ENCODE data around the gene LAMA4. TPM values are rescaled to one million over a fixed set of nuclear protein-coding genes. Genes with fewer than 3 reads are reported as not detected.

Gene LAMA4
- total RNA-seq, 1 experiment from 2014 or later: 1.1 TPM

DNA sequence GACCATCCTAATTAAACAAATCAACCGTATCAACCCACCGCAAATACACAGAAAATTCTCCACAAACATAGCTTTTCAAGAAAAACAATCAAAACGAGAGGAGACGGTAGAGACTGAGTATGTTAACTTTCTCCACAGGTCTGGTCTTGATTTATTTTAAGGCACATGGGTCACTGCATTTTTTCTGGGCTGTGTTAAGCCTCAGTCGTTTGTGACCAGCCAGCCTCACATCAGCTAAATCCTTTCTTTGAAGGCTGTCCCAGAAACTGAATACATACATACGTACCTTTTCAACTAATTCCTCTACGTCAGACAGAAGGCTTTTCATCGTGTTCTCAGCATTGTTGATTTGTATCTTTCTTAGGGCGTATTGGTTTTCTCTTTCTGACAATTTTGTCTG lies 69.4 kb downstream of the LAMA4 start:
- 100% methylated on average over 2 of the region's 9 CpGs for WGBS (ENCODE audit: extremely low coverage, insufficient read length, low lambda C conversion rate)
- Histone ChIP-seq H2BK20ac (ENCODE audit: low read depth, low read length, poor library complexity, severe bottlenecking) (no peak overlapping the region), H3K4ac (ENCODE audit: low read depth, low read length) (no peak overlapping the region), H3K23me2 (ENCODE audit: insufficient read length, low read depth, low read length, poor library complexity, severe bottlenecking) (no peaks in the 10 kb centered on the region), H4K20me1 (ENCODE audit: control insufficient read depth, insufficient read depth, insufficient read length) (no peaks in the 10 kb centered on the region), H3K9me3 (ENCODE audit: control insufficient read depth, low read depth, low read length) (no peaks in the 10 kb centered on the region), H3K4me2 (ENCODE audit: insufficient read depth, insufficient read length, low read length) (no peak overlapping the region), H4K5ac (ENCODE audit: insufficient read length, low read depth, low read length) (no peak overlapping the region), H3K79me1 (ENCODE audit: insufficient read depth, low read depth, low read length, poor library complexity, severe bottlenecking) (no peaks in the 10 kb centered on the region), H3K27ac (ENCODE audit: insufficient read length, low read depth, low read length) (no peak overlapping the region), H3K14ac (ENCODE audit: insufficient read depth, low read length) (no peak overlapping the region), H3K18ac (ENCODE audit: insufficient read length, low read depth, low read length) (no peak overlapping the region), H3K9ac (ENCODE audit: extremely low read depth, insufficient read length, low read length) (no peak overlapping the region), H3T11ph (ENCODE audit: low read length) (no peak overlapping the region), H3K56ac (ENCODE audit: insufficient read length, low read depth, low read length) (no peak overlapping the region), H3K4me1 (ENCODE audit: insufficient read depth, low read length) (no peaks in the 10 kb centered on the region), H2AFZ (ENCODE audit: low read length) (no peak overlapping the region), H2BK120ac (ENCODE audit: low read depth, low read length, poor library complexity, severe bottlenecking) (no peak overlapping the region), H4K91ac (ENCODE audit: insufficient read length, low read depth, low read length) (no peak overlapping the region), H2BK5ac (ENCODE audit: insufficient read length, low read length) (no peak overlapping the region), H3K23ac (ENCODE audit: insufficient read length, low read depth, low read length) (no peak overlapping the region), H3K79me2 (ENCODE audit: insufficient read depth, low read length) (no peaks in the 10 kb centered on the region), H2BK15ac (ENCODE audit: low read depth, low read length) (no peak overlapping the region), H2AK5ac (ENCODE audit: insufficient read length, low read length) (no peak overlapping the region), H3K27me3 (ENCODE audit: insufficient read depth, low read length) (no peaks in the 10 kb centered on the region), H2BK12ac (ENCODE audit: insufficient read length, low read depth, low read length) (no peak overlapping the region), H4K8ac (replicated peaks; ENCODE audit: insufficient read length, low read depth, low read length) (no peak overlapping the region)
- no peak overlapping the region for H3K4me3 Mint-ChIP-seq
- H3K36me3 Mint-ChIP-seq (ENCODE audit: insufficient read depth in 1 of 3, low read depth in 3 of 3): no peaks in the 10 kb centered on the region
- H3K27me3 Mint-ChIP-seq (ENCODE audit: low read depth): no peaks in the 10 kb centered on the region; the same call in 1 of the 2 replicates
- no peak for DNase-seq
- no peak overlapping the region for H3K27ac Mint-ChIP-seq
- H3K9me3 Mint-ChIP-seq: no peaks in the 10 kb centered on the region
- H3K4me1 Mint-ChIP-seq: peaks cover 5 to 8% of the 10 kb centered on the region in 2 experiments; a peak in 3 of 4 replicates
- no peak for TF ChIP-seq CTCF (conservative IDR thresholded peaks at IDR 0.05)
